ENCODE data around the gene STKLD1. TPM values are rescaled to one million over a fixed set of nuclear protein-coding genes. Genes with fewer than 3 reads are reported as not detected.

STKLD1 gene
- total and polyA plus RNA-seq, 3 donors from 2014 or later, result 8.4 to 33.1 (median 20.9) TPM

- no peaks in the 10 kb centered on the region for H3K9me3 ChIP-seq
- H3K27me3 ChIP-seq, result no peaks in the 10 kb centered on the region
- no peak for TF ChIP-seq CTCF (IDR thresholded peaks at IDR 0.05)
- TF ChIP-seq POLR2A (IDR thresholded peaks at IDR 0.05), result no peak
- intact Hi-C loops (cut with DNase I; ENCODE audit: low total_unique reads), result no loop called here
- H3K4me3 ChIP-seq, result no peak overlapping the region
- no peaks in the 10 kb centered on the region for H3K36me3 ChIP-seq (ENCODE audit: low read depth, missing control alignments)
- H3K27ac ChIP-seq, result no peak overlapping the region
- no peak for DNase-seq
- 89 to 93% methylated on average over 16 to 22 of the region's 22 CpGs for WGBS, 2 donors
- peaks cover 13% of the 10 kb centered on the region for H3K4me1 ChIP-seq
Observed at GRCh38 chr9:133367221-133367620, 8.9 kb upstream of the STKLD1 start.

- no peak for DNase-seq
- 87 to 90% methylated on average over 8 to 10 of the region's 10 CpGs for WGBS, 2 donors
- no peaks in the 10 kb centered on the region for H3K27me3 ChIP-seq
- no peaks in the 10 kb centered on the region for H3K36me3 ChIP-seq (ENCODE audit: low read depth, missing control alignments)
- H3K4me3 ChIP-seq, result no peak overlapping the region
- H3K27ac ChIP-seq, result no peak overlapping the region
- TF ChIP-seq CTCF (IDR thresholded peaks at IDR 0.05) (no peak), POLR2A (IDR thresholded peaks at IDR 0.05) (no peak)
- H3K9me3 ChIP-seq, result no peaks in the 10 kb centered on the region
- intact Hi-C loops (cut with DNase I; ENCODE audit: low total_unique reads), result no loop called here
- peaks cover 13% of the 10 kb centered on the region for H3K4me1 ChIP-seq
Observed at GRCh38 chr9:133367778-133368177, 8.4 kb upstream of the STKLD1 start.

- Histone ChIP-seq H3K27me3 (no peaks in the 10 kb centered on the region), H3K9me3 (no peaks in the 10 kb centered on the region), H3K36me3 (ENCODE audit: low read depth, missing control alignments) (no peaks in the 10 kb centered on the region), H3K4me1 (peaks cover 18% of the 10 kb centered on the region), H3K27ac (no peak overlapping the region), H3K4me3 (no peak overlapping the region)
- DNase-seq, result no peak
- intact Hi-C loops (cut with DNase I; ENCODE audit: low total_unique reads), result no loop called here
- no peak for TF ChIP-seq CTCF (IDR thresholded peaks at IDR 0.05)
- TF ChIP-seq POLR2A (IDR thresholded peaks at IDR 0.05), result no peak
- 68 to 72% methylated on average over 18 of the region's 18 CpGs for WGBS, 2 donors
Observed at GRCh38 chr9:133368249-133368881, 7.8 kb upstream of the STKLD1 start.

GRCh38 chr9:133369422-133369821, 6.7 kb upstream of the STKLD1 start:
- H3K36me3 ChIP-seq (ENCODE audit: low read depth, missing control alignments), result no peaks in the 10 kb centered on the region
- peaks cover 20% of the 10 kb centered on the region for H3K4me1 ChIP-seq
- no peak overlapping the region for H3K4me3 ChIP-seq

More at GRCh38 chr9:133369422-133369821, 6.7 kb upstream of the STKLD1 start:
- no peak for TF ChIP-seq POLR2A (IDR thresholded peaks at IDR 0.05)
- no peak for TF ChIP-seq CTCF (IDR thresholded peaks at IDR 0.05)
- no peaks in the 10 kb centered on the region for H3K27me3 ChIP-seq
- intact Hi-C loops (cut with DNase I; ENCODE audit: low total_unique reads), result no loop called here
- DNase-seq, result no peak
- no peak overlapping the region for H3K27ac ChIP-seq
- no peaks in the 10 kb centered on the region for H3K9me3 ChIP-seq
- 67 to 76% methylated on average over 6 of the region's 6 CpGs for WGBS, 2 donors
